Measurements from ENCODE around the gene QSER1.
A peak's percentile ranks its signal among the peaks of the same experiment; 100 is the strongest.

QSER1 gene

DNA sequence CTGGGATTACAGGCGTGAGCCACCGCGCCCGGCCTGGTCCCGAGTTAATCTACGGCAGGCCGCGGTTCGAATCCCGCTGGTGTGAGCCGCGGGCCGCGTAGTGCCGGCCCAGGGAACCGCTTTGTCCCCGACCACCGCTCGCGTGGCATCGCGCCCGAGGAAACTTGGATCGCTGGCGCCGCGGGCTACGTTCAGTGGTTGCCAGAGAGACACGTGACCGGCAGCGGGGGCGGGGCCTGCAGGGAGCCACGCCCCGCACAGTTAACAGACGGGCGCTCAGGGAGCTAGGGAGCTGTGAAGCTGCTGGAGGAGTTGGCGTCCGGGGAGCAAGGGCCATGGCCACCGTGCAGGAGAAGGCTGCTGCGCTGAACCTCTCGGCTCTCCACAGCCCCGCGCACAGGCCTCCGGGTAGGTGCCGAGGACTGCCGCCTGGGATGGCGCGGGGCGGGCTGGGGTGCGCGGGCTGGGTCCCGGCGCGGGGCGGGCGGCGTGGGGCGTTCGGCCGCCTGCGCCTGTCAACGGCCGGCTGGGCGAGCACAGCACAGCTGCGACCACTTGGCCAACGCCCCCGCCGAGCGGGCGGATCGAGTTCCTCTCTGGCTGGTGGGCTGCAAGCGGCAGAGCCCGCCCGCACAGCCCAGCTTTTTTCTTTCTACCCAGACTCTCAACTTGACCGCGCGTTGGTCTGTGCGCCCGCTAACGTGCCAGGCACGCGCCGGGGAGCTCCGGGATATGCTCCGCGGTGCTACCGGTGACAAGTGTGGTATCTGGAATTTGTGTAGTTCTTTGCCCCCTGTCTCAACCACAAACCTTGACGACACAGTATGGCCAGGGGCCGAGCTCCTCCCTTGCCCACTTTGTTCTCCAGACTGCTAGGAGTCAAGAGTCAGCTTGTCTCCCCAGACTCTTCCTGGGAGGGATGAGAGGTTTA, 123.3 kb downstream of the QSER1 start, which contains the start of gene DEPDC7:
Gene DEPDC7, plus strand, starts transcription at position 258 of the 931 bp plus-strand sequence. Its CDS starts 78 bp downstream, at position 336.
- CTCF ChIA-PET = no interaction called here
- POLR2A ChIA-PET = interaction anchor here (0.6 to 3.1 kb wide), 10 partner anchors 9 to 50 kb away, joined by 3 to 29 read pairs (median 4); partner anchors contain the start of gene TCP11L1
- TF ChIP-seq TARDBP (IDR thresholded peaks at IDR 0.05) = no peak
- no peak for TF ChIP-seq LEF1 (IDR thresholded peaks at IDR 0.05; ENCODE audit: borderline replicate concordance)
- peak; percentile 79 for TF ChIP-seq PKNOX1 (IDR thresholded peaks at IDR 0.05)
- TF ChIP-seq SP1 (IDR thresholded peaks at IDR 0.05) = no peak
- no peak for TF ChIP-seq FOXK2 (IDR thresholded peaks at IDR 0.05)
- TF ChIP-seq L3MBTL2 (conservative IDR thresholded peaks at IDR 0.05) = peak; percentile 99
- TF ChIP-seq FOXA1 (IDR thresholded peaks at IDR 0.05) = no peak
- DNase-seq (ENCODE audit: extremely low spot score) = peak; percentile 96

GRCh38 chr11:33016654-33017053, 124.0 kb downstream of the QSER1 start:
- POLR2A ChIA-PET = interaction anchor here (1.0 to 3.1 kb wide), 4 partner anchors 9 to 39 kb away, joined by 3 to 29 read pairs (median 8); partner anchors contain the start of gene TCP11L1
- CTCF ChIA-PET = interaction anchor here (0.6 kb wide), 1 partner anchor 183 kb away, joined by 4 read pairs; no protein-coding TSS in a partner anchor
- TF ChIP-seq NFRKB (IDR thresholded peaks at IDR 0.05) (no peak), ARNT (IDR thresholded peaks at IDR 0.05) (no peak), SP1 (IDR thresholded peaks at IDR 0.05) (no peak), LEF1 (IDR thresholded peaks at IDR 0.05; ENCODE audit: borderline replicate concordance) (no peak), HDGF (IDR thresholded peaks at IDR 0.05; ENCODE audit: borderline replicate concordance) (no peak), CTBP1 (IDR thresholded peaks at IDR 0.05; ENCODE audit: borderline replicate concordance) (no peak)
- no peak for DNase-seq (ENCODE audit: extremely low spot score)

DNA sequence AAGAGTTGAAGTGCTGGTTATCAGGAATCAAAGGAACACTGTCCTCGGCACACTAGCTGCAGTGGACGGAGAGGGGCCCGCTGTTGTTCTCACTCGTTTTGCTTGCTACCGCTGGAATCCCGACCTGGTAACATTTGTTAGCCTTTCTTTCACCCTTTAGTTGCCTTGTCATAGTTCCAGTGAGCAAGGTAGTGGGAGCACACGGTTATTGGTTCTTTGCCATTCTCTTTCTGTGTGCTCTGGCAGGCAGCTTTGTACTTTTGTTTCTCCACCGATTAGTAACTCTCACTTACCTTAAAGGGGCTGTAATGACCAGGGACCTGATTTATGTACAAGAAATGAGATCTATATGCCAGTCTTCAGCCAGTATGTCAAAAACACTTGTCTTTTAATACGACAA, 124.9 kb downstream of the QSER1 start:
- ChIA-PET CTCF (interaction anchor here (0.6 kb wide), 1 partner anchor 182 kb away, joined by 4 read pairs; no protein-coding TSS in a partner anchor), POLR2A (interaction anchor here (3.1 kb wide), 1 partner anchor 22 kb away, joined by 29 read pairs; the partner anchor contains the start of gene TCP11L1)
- TF ChIP-seq LEF1 (IDR thresholded peaks at IDR 0.05; ENCODE audit: borderline replicate concordance) = no peak
- no peak for TF ChIP-seq FOXA1 (IDR thresholded peaks at IDR 0.05)
- no peak for TF ChIP-seq HDGF (IDR thresholded peaks at IDR 0.05; ENCODE audit: borderline replicate concordance)
- DNase-seq (ENCODE audit: extremely low spot score) = no peak

GRCh38 chr11:33017965-33018364, 125.4 kb downstream of the QSER1 start:
- ChIA-PET CTCF (no interaction called here), POLR2A (interaction anchor here (3.1 kb wide), 1 partner anchor 21 kb away, joined by 29 read pairs; the partner anchor contains the start of gene TCP11L1)
- DNase-seq (ENCODE audit: extremely low spot score) = no peak
- no peak for TF ChIP-seq TARDBP (IDR thresholded peaks at IDR 0.05)
- no peak for TF ChIP-seq SP1 (IDR thresholded peaks at IDR 0.05)
- TF ChIP-seq SUZ12 (IDR thresholded peaks at IDR 0.05) = no peak
- TF ChIP-seq FOXK2 (IDR thresholded peaks at IDR 0.05) = no peak

DNA sequence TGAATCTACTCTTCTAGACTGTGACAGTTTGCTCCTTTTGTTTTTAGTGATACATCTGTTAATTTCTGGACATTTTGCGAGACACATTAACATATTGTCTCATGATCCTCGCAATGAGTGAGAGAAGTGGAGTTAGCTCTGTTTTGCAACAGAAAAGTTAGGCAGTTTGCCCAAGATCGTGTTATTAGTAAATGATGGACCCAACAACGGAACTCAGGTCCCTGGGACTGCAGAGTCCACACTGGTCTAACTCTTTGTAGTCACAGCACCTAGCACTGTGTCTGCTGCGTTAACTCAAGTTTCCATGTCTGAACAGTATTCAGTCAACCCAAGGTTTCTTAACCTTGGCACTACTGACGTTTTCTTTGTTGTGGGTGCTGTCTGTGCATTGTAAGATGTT, 126.2 kb downstream of the QSER1 start:
- POLR2A ChIA-PET = no interaction called here
- CTCF ChIA-PET = no interaction called here
- DNase-seq (ENCODE audit: extremely low spot score) = no peak
- TF ChIP-seq BHLHE40 (IDR thresholded peaks at IDR 0.05; ENCODE audit: borderline replicate concordance) (no peak), NFRKB (IDR thresholded peaks at IDR 0.05) (no peak), SUZ12 (IDR thresholded peaks at IDR 0.05) (no peak), PKNOX1 (IDR thresholded peaks at IDR 0.05) (0 out of 2 replicates have a peak, but pooled peaks have one; percentile 9)

DNA sequence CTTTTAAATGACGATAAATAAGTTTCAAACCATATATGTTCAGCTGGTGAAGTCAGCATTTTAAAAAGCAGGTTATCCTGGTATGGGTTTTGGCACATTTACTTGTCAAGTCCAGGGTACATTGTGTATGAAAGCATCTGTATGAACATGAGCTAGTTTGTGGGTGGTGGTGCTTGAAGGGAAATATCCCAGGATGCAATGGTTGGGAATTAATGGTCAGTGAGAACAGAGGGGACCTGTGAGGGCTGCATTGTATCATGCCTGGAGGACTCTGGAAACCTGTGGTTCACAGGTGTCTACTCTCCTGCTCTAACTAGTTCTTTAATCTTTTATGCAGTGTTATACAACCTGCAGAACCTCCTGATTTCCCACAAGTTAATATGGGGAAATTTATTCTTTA, 128.9 kb downstream of the QSER1 start:
- ChIA-PET POLR2A (interaction anchor here (2.3 kb wide), 1 partner anchor 18 kb away, joined by 14 read pairs; the partner anchor contains the start of gene TCP11L1), CTCF (interaction anchor here (0.5 kb wide), 1 partner anchor 15 kb away, joined by 3 read pairs; no protein-coding TSS in a partner anchor)
- no peak for DNase-seq (ENCODE audit: extremely low spot score)
- TF ChIP-seq ZNF384 (IDR thresholded peaks at IDR 0.05) = no peak
- TF ChIP-seq ELF4 (IDR thresholded peaks at IDR 0.05) = no peak
- TF ChIP-seq LEF1 (IDR thresholded peaks at IDR 0.05; ENCODE audit: borderline replicate concordance) = no peak
- TF ChIP-seq TARDBP (IDR thresholded peaks at IDR 0.05) = no peak
- TF ChIP-seq FOXA1 (IDR thresholded peaks at IDR 0.05) = no peak
- no peak for TF ChIP-seq PKNOX1 (IDR thresholded peaks at IDR 0.05)
- TF ChIP-seq SUZ12 (IDR thresholded peaks at IDR 0.05) = no peak
- TF ChIP-seq FOXM1 (IDR thresholded peaks at IDR 0.05; ENCODE audit: borderline replicate concordance) = no peak
- no peak for TF ChIP-seq NFRKB (IDR thresholded peaks at IDR 0.05)
- no peak for TF ChIP-seq HDGF (IDR thresholded peaks at IDR 0.05; ENCODE audit: borderline replicate concordance)
- TF ChIP-seq L3MBTL2 (conservative IDR thresholded peaks at IDR 0.05) = no peak
- TF ChIP-seq SP1 (IDR thresholded peaks at IDR 0.05) = no peak
- no peak for TF ChIP-seq BHLHE40 (IDR thresholded peaks at IDR 0.05; ENCODE audit: borderline replicate concordance)
- TF ChIP-seq ARNT (IDR thresholded peaks at IDR 0.05) = no peak

Data from HEK293T (cell line).